ENCODE measurements around the gene USH2A. TPM values are rescaled to one million over a fixed set of nuclear protein-coding genes. Genes with fewer than 3 reads are reported as not detected.

USH2A gene
- total RNA-seq, 1 donor from 2014 or later = 0.02 TPM

- H3K36me3 ChIP-seq (ENCODE audit: insufficient read depth, low read length) = no peaks in the 10 kb centered on the region
- peak; percentile 33 for DNase-seq (ENCODE audit: low read depth)
- Mint-ChIP-seq H3K27me3 (ENCODE audit: low read depth, unreplicated experiment) (no peaks in the 10 kb centered on the region), H3K36me3 (ENCODE audit: low read depth, unreplicated experiment) (no peaks in the 10 kb centered on the region), H3K4me3 (ENCODE audit: unreplicated experiment) (no peak overlapping the region), H3K4me1 (ENCODE audit: low read depth, unreplicated experiment) (peaks cover 4% of the 10 kb centered on the region), H3K27ac (ENCODE audit: unreplicated experiment) (peak overlapping the region; percentile 77), H3K9me3 (ENCODE audit: unreplicated experiment) (no peaks in the 10 kb centered on the region)
- H2AFZ ChIP-seq (ENCODE audit: low read depth, low read length) = no peak overlapping the region
- FAIRE-seq = no peak
- H3K27ac ChIP-seq (ENCODE audit: low read depth, low read length) = no peak overlapping the region
- H3K9me3 ChIP-seq (ENCODE audit: insufficient read depth, low read depth, low read length) = no peaks in the 10 kb centered on the region
- TF ChIP-seq CTCF (IDR thresholded peaks at IDR 0.05; ENCODE audit: insufficient read depth, low read depth, low read length) (no peak), EZH2 (IDR thresholded peaks at IDR 0.05; ENCODE audit: insufficient read depth, low read length) (no peak)
- H3K4me2 ChIP-seq (ENCODE audit: low read length) = no peak overlapping the region
- no peak overlapping the region for H3K4me3 ChIP-seq (ENCODE audit: insufficient read depth, low read depth, low read length)
- H3K27me3 ChIP-seq (ENCODE audit: insufficient read depth, low read length) = no peaks in the 10 kb centered on the region
- H4K20me1 ChIP-seq (ENCODE audit: insufficient read depth, low read length) = no peaks in the 10 kb centered on the region
- H3K9ac ChIP-seq (ENCODE audit: low read length) = no peak overlapping the region
- no peaks in the 10 kb centered on the region for H3K79me2 ChIP-seq (ENCODE audit: insufficient read depth, low read length)
- H3K4me1 ChIP-seq (ENCODE audit: insufficient read depth, low read length) = no peaks in the 10 kb centered on the region
Measured at GRCh38 chr1:215923129-215923824, 500.0 kb downstream of the USH2A start.

GRCh38 chr1:215911406-215911968 is 511.8 kb downstream of the USH2A start:
- Histone ChIP-seq H3K4me2 (ENCODE audit: low read length) (no peak overlapping the region), H3K79me2 (ENCODE audit: insufficient read depth, low read length) (no peaks in the 10 kb centered on the region), H3K9ac (ENCODE audit: low read length) (no peak overlapping the region), H3K27ac (ENCODE audit: low read depth, low read length) (no peak overlapping the region), H3K4me3 (ENCODE audit: insufficient read depth, low read depth, low read length) (no peak overlapping the region), H2AFZ (ENCODE audit: low read depth, low read length) (no peak overlapping the region), H3K27me3 (ENCODE audit: insufficient read depth, low read length) (no peaks in the 10 kb centered on the region), H3K36me3 (ENCODE audit: insufficient read depth, low read length) (no peaks in the 10 kb centered on the region), H3K4me1 (ENCODE audit: insufficient read depth, low read length) (no peaks in the 10 kb centered on the region), H3K9me3 (ENCODE audit: insufficient read depth, low read depth, low read length) (no peaks in the 10 kb centered on the region), H4K20me1 (ENCODE audit: insufficient read depth, low read length) (no peaks in the 10 kb centered on the region)
- no peak overlapping the region for H3K4me3 Mint-ChIP-seq (ENCODE audit: unreplicated experiment)
- no peak for TF ChIP-seq EZH2 (IDR thresholded peaks at IDR 0.05; ENCODE audit: insufficient read depth, low read length)
- TF ChIP-seq CTCF (IDR thresholded peaks at IDR 0.05; ENCODE audit: insufficient read depth, low read depth, low read length) = no peak
- H3K4me1 Mint-ChIP-seq (ENCODE audit: low read depth, unreplicated experiment) = no peaks in the 10 kb centered on the region
- no peak overlapping the region for H3K27ac Mint-ChIP-seq (ENCODE audit: unreplicated experiment)
- H3K36me3 Mint-ChIP-seq (ENCODE audit: low read depth, unreplicated experiment) = no peaks in the 10 kb centered on the region
- H3K9me3 Mint-ChIP-seq (ENCODE audit: unreplicated experiment) = no peaks in the 10 kb centered on the region
- DNase-seq (ENCODE audit: low read depth) = no peak
- H3K27me3 Mint-ChIP-seq (ENCODE audit: low read depth, unreplicated experiment) = no peaks in the 10 kb centered on the region
- FAIRE-seq = no peak
